GM23248 (cell line): Measurements from ENCODE around the gene SLC6A9. TPM values are rescaled to one million over a fixed set of nuclear protein-coding genes. Genes with fewer than 3 reads are reported as not detected.

Experiments used
- DNase-seq: peaks from one replicate; pipeline ENCODE4 v3.0.0-alpha.2; 2015
- H2AFZ ChIP-seq: fragments of 200-600 bp; sonication (generic); 2 replicates; pipeline ENCODE4 v1.6.1; 2016; ENCODE audit warnings: antibody characterized with exemption
- H3F3A ChIP-seq: fragments of 200-600 bp; sonication (generic); 2 replicates; pipeline ENCODE4 v1.6.1; 2016; ENCODE audit warnings: mild to moderate bottlenecking, antibody characterized with exemption, mixed run types; ENCODE audit not compliant: insufficient read depth
- H3K27ac ChIP-seq: fragments of 200-600 bp; sonication (generic); 2 replicates; pipeline ENCODE4 v1.5.1; 2016; ENCODE audit warnings: mild to moderate bottlenecking
- H3K27me3 ChIP-seq: fragments of 200-600 bp; sonication (generic); replicated peaks from 2 replicates; pipeline ENCODE4 v1.6.1; 2016; ENCODE audit warnings: mild to moderate bottlenecking; ENCODE audit not compliant: insufficient read depth
- H3K36me3 ChIP-seq: fragments of 200-600 bp; sonication (generic); 2 replicates; pipeline ENCODE4 v1.6.1; 2016; ENCODE audit warnings: low read depth, mild to moderate bottlenecking
- H3K4me1 ChIP-seq: fragments of 200-600 bp; sonication (generic); 2 replicates; pipeline ENCODE4 v1.6.1; 2016; ENCODE audit warnings: mild to moderate bottlenecking; ENCODE audit not compliant: insufficient read depth
- H3K4me2 ChIP-seq: fragments of 200-600 bp; sonication (generic); one replicate; pipeline ENCODE4 v1.6.1; 2016; ENCODE audit warnings: mild to moderate bottlenecking; ENCODE audit not compliant: unreplicated experiment
- H3K4me3 ChIP-seq: fragments of 200-600 bp; sonication (generic); 2 replicates; pipeline ENCODE4 v1.5.1; 2016; ENCODE audit warnings: mild to moderate bottlenecking
- H3K79me2 ChIP-seq: fragments of 200-600 bp; sonication (generic); 2 replicates; pipeline ENCODE4 v1.6.1; 2016; ENCODE audit warnings: mild to moderate bottlenecking; ENCODE audit not compliant: insufficient read depth
- H3K9ac ChIP-seq: fragments of 200-600 bp; sonication (generic); 2 replicates; pipeline ENCODE4 v1.6.1; 2016; ENCODE audit warnings: mild to moderate bottlenecking
- H3K9me2 ChIP-seq: fragments of 200-600 bp; sonication (generic); 2 replicates; pipeline ENCODE4 v1.6.1; 2016; ENCODE audit warnings: mixed run types, mild to moderate bottlenecking, moderate library complexity; ENCODE audit not compliant: insufficient read depth
- H3K9me3 ChIP-seq: fragments of 200-600 bp; sonication (generic); one replicate; pipeline ENCODE4 v1.6.1; 2017; ENCODE audit warnings: low read depth
- H4K20me1 ChIP-seq: fragments of 200-600 bp; sonication (generic); 2 replicates; pipeline ENCODE4 v1.6.0; 2016; ENCODE audit not compliant: insufficient read depth
- EZH2 ChIP-seq: fragments of 200-600 bp; sonication (generic); IDR thresholded peaks from 2 replicates; pipeline ENCODE4 v1.6.1; 2018; ENCODE audit warnings: antibody characterized with exemption, mild to moderate bottlenecking; ENCODE audit not compliant: insufficient read depth, poor library complexity, severe bottlenecking
- EZH2phosphoT487 ChIP-seq: fragments of 200-600 bp; sonication (generic); IDR thresholded peaks from 2 replicates; pipeline ENCODE4 v1.6.1; 2018; ENCODE audit warnings: antibody characterized with exemption, moderate library complexity, mild to moderate bottlenecking, low read depth; ENCODE audit not compliant: insufficient read depth
- WGBS, 2 experiments: methylation state at CpG; one replicate each; pipeline ENCODE4 v1.1.6; 2015 to 2017; ENCODE audit warnings: low lambda C conversion rate in 2 of 2, low coverage in 1 of 2; ENCODE audit errors: missing lambda C conversion rate in 2 of 2; 5-methylcytosine and 5-hydroxymethylcytosine counted together
- in situ Hi-C: fragments of 300-500 bp; cut with MboI; formaldehyde crosslinking; loops from 2 replicates; pipeline ENCODE4 v1.15.0; 2020
- polyA plus RNA-seq: library from polyadenylated mRNA; unstranded; fragments of >200 nt; fragmentation: Nextera tagmentation; extraction: Ambion mirVana; gene quantifications from 2 replicates; pipeline ENCODE4 v1.2.1, GENCODE V29; 2016
- total RNA-seq: library from RNA; depleted of rRNA; stranded (reverse); fragments of >200 nt; shearing (Covaris generic); gene quantifications from 2 replicates; pipeline ENCODE4 v1.2.3, GENCODE V29; 2014

SLC6A9 gene
- total and polyA plus RNA-seq, 2 experiments from 2014 or later: 22.2 to 34.6 TPM

GRCh38 chr1:44002606-44003157 lies 28.6 kb downstream of the SLC6A9 start:
- H3K4me2 ChIP-seq: no peak overlapping the region
- H3K36me3 ChIP-seq: peaks cover 3% of the 10 kb centered on the region; the same call in 1 of the 2 replicates
- no peaks in the 10 kb centered on the region for H3F3A ChIP-seq
- H4K20me1 ChIP-seq: no peaks in the 10 kb centered on the region
- no peaks in the 10 kb centered on the region for H3K9me3 ChIP-seq
- 65 to 79% methylated on average over 7 to 14 of the region's 14 CpGs for WGBS, 2 experiments
- H3K9me2 ChIP-seq: no peaks in the 10 kb centered on the region
- H3K27ac ChIP-seq: no peak overlapping the region
- no peaks in the 10 kb centered on the region for H3K27me3 ChIP-seq
- no peak overlapping the region for H2AFZ ChIP-seq
- H3K4me1 ChIP-seq: 0 out of 2 replicates have a peak, but pooled peaks cover 3% of the 10 kb centered on the region
- no peak overlapping the region for H3K4me3 ChIP-seq
- no peaks in the 10 kb centered on the region for H3K79me2 ChIP-seq
- no peak for DNase-seq
- H3K9ac ChIP-seq: no peak overlapping the region
- in situ Hi-C loops: no loop called here
- TF ChIP-seq EZH2phosphoT487: no peak
- no peak for TF ChIP-seq EZH2

- WGBS, 2 experiments: 74 to 79% methylated on average over 7 to 8 of the region's 8 CpGs
- no peaks in the 10 kb centered on the region for H3K9me2 ChIP-seq
- DNase-seq: no peak
- H3K36me3 ChIP-seq: peaks cover 3% of the 10 kb centered on the region; the same call in 1 of the 2 replicates
- H3K4me3 ChIP-seq: no peak overlapping the region
- no peaks in the 10 kb centered on the region for H4K20me1 ChIP-seq
- no peaks in the 10 kb centered on the region for H3K9me3 ChIP-seq
- H3K79me2 ChIP-seq: no peaks in the 10 kb centered on the region
- H3K27me3 ChIP-seq: no peaks in the 10 kb centered on the region
- no peak for TF ChIP-seq EZH2
- TF ChIP-seq EZH2phosphoT487: no peak
- H2AFZ ChIP-seq: no peak overlapping the region
- no peak overlapping the region for H3K4me2 ChIP-seq
- H3F3A ChIP-seq: no peaks in the 10 kb centered on the region
- in situ Hi-C loops: no loop called here
- H3K4me1 ChIP-seq: 0 out of 2 replicates have a peak, but pooled peaks cover 3% of the 10 kb centered on the region
- no peak overlapping the region for H3K27ac ChIP-seq
- no peak overlapping the region for H3K9ac ChIP-seq
Measured at GRCh38 chr1:44002165-44002564, 29.1 kb downstream of the SLC6A9 start.

DNA sequence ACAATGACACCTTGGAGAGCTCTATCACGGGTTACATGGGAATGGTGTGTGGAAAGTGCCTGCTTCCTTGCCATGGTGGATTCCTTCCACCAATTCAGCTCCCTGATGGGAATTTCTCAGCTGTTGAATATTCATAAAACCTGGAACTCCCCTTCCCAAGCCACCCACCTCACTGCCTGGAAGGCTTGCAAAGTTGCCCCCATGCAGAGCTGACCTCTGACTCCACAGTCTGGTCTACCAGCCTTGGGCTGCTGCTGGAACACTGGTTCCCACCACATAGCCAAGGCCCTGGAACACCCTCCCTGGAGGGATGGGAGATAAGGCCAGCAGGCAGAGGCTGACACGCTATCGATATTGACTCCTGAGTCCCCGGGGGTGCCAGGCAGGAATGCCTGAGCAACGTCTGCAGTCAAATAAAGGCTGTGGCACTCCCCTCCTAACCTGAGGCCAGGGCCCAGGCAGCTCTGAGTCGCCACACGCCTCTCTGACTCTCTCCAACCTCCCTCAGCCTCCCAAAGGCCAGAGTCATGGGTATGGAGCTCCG lies 31.1 kb downstream of the SLC6A9 start:
- H3K4me3 ChIP-seq: no peak overlapping the region
- no peaks in the 10 kb centered on the region for H3K79me2 ChIP-seq
- no peaks in the 10 kb centered on the region for H3K27me3 ChIP-seq
- no peaks in the 10 kb centered on the region for H3K4me1 ChIP-seq
- H3K27ac ChIP-seq: no peak overlapping the region
- peaks cover 3% of the 10 kb centered on the region; the same call in 1 of the 2 replicates for H3K36me3 ChIP-seq
- H4K20me1 ChIP-seq: no peaks in the 10 kb centered on the region
- 79% methylated on average over 8 of the region's 8 CpGs for WGBS, 2 experiments
- H3F3A ChIP-seq: no peaks in the 10 kb centered on the region
- TF ChIP-seq EZH2phosphoT487: no peak
- no peak for TF ChIP-seq EZH2
- no peak for DNase-seq
- no peaks in the 10 kb centered on the region for H3K9me2 ChIP-seq
- in situ Hi-C loops: no loop called here
- H3K9me3 ChIP-seq: no peaks in the 10 kb centered on the region
- H2AFZ ChIP-seq: no peak overlapping the region
- H3K4me2 ChIP-seq: no peak overlapping the region
- no peak overlapping the region for H3K9ac ChIP-seq

- no peak overlapping the region for H3K9ac ChIP-seq
- H3K79me2 ChIP-seq: no peaks in the 10 kb centered on the region
- TF ChIP-seq EZH2 (no peak), EZH2phosphoT487 (no peak)
- H3K4me3 ChIP-seq: no peak overlapping the region
- H3K27me3 ChIP-seq: no peaks in the 10 kb centered on the region
- no peaks in the 10 kb centered on the region for H3K9me2 ChIP-seq
- in situ Hi-C loops: no loop called here
- no peak overlapping the region for H3K4me2 ChIP-seq
- peaks cover 3% of the 10 kb centered on the region; the same call in 1 of the 2 replicates for H3K36me3 ChIP-seq
- H2AFZ ChIP-seq: no peak overlapping the region
- no peaks in the 10 kb centered on the region for H3F3A ChIP-seq
- no peaks in the 10 kb centered on the region for H4K20me1 ChIP-seq
- H3K4me1 ChIP-seq: peaks cover 5% of the 10 kb centered on the region; the same call in 1 of the 2 replicates
- 81 to 87% methylated on average over 8 of the region's 8 CpGs for WGBS, 2 experiments
- H3K9me3 ChIP-seq: no peaks in the 10 kb centered on the region
- no peak for DNase-seq
- no peak overlapping the region for H3K27ac ChIP-seq
Measured at GRCh38 chr1:43999455-43999854, 31.8 kb downstream of the SLC6A9 start.
